Suprapubic skin (tissue), 4 donors: ENCODE measurements around the gene WBP1L.
"Not testable (repeated sequence)": the region's sequence is repeated elsewhere in the genome, so short reads cannot be mapped to it uniquely, and the experiment has no call there.

ENCODE experiments used
- EP300 ChIP-seq: sonication (generic); formaldehyde crosslinking; IDR thresholded peaks from one replicate; pipeline ENCODE4 v1.6.1; 2017; ENCODE audit warnings: antibody characterized with exemption
- POLR2AphosphoS5 ChIP-seq, 3 donors: sonication (generic); formaldehyde crosslinking; IDR thresholded peaks; one replicate each; pipeline ENCODE4 v1.6.1; 2017; ENCODE audit warnings: antibody characterized with exemption in 3 of 3
- TF ChIP-seq, protein P1 (sequence below), 2 donors: fragments of 200-600 bp in 1 of 2; fragments of 450-650 bp in 1 of 2; sonication (generic) in 1 of 2; IDR thresholded peaks; one replicate each; pipeline ENCODE4 v1.5.1; 2016 to 2019; ENCODE audit warnings: antibody characterized with exemption in 2 of 2, mild to moderate bottlenecking in 1 of 2, moderate library complexity in 1 of 2

DNA sequence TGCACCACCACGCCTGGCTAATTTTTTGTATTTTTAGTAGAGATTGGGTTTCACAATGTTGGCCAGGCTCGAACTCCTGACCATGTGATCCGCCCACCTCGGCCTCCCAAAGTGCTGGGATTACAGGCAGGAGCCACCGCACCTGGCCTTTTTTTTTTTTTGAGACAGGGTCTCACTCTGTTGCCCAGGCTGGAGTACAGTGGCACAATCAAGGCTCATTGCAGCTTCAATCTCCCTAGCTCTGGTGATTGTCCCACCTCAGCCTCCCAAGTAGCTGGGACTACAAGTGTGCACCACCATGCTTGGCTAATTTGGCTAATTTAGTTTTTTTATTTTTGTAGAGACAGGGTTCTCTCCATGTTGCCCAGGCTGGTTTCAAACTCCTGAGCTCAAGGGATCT lies 1.4 kb upstream of the WBP1L start:
- TF ChIP-seq, protein P1, sequence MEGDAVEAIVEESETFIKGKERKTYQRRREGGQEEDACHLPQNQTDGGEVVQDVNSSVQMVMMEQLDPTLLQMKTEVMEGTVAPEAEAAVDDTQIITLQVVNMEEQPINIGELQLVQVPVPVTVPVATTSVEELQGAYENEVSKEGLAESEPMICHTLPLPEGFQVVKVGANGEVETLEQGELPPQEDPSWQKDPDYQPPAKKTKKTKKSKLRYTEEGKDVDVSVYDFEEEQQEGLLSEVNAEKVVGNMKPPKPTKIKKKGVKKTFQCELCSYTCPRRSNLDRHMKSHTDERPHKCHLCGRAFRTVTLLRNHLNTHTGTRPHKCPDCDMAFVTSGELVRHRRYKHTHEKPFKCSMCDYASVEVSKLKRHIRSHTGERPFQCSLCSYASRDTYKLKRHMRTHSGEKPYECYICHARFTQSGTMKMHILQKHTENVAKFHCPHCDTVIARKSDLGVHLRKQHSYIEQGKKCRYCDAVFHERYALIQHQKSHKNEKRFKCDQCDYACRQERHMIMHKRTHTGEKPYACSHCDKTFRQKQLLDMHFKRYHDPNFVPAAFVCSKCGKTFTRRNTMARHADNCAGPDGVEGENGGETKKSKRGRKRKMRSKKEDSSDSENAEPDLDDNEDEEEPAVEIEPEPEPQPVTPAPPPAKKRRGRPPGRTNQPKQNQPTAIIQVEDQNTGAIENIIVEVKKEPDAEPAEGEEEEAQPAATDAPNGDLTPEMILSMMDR (IDR thresholded peaks at IDR 0.05), result not testable (repeated sequence)
- not testable (repeated sequence) for TF ChIP-seq EP300; POLR2AphosphoS5 (IDR thresholded peaks at IDR 0.05)
